Heart left ventricle (tissue), 16 donors: ENCODE data around the gene ETNK2. TPM values are rescaled to one million over a fixed set of nuclear protein-coding genes. Genes with fewer than 3 reads are reported as not detected.

Source experiments
- ATAC-seq, 4 donors: fragments of 200-7000 bp; cut with Tn5 transposase; one replicate each; pipeline ENCODE4 v1.9.1; 2020 to 2022; ENCODE audit warnings: moderate library complexity in 4 of 4, mild to moderate bottlenecking in 3 of 4, moderate number of reproducible peaks in 1 of 4
- DNase-seq, 5 donors: peaks; one replicate each; pipeline ENCODE4 v3.0.0-alpha.2; 2020
- H3K27ac ChIP-seq, 12 donors: fragments of 200-600 bp; sonication (generic) in 4 of 12; one replicate each; pipeline versions ENCODE4 v1.5.0 to v1.8.0; 2016 to 2022; ENCODE audit warnings: mild to moderate bottlenecking in 2 of 12
- H3K27me3 ChIP-seq, 9 donors: fragments of 200-600 bp; sonication (generic) in 2 of 9; one replicate each; pipeline versions ENCODE4 v1.5.1 to v1.8.0; 2016 to 2022; ENCODE audit warnings: mild to moderate bottlenecking in 3 of 9
- H3K36me3 ChIP-seq, 9 donors: fragments of 200-600 bp; sonication (generic) in 2 of 9; one replicate each; pipeline versions ENCODE4 v1.5.0 to v1.8.0; 2018 to 2022; ENCODE audit warnings: mild to moderate bottlenecking in 2 of 9
- H3K4me1 ChIP-seq, 12 donors: fragments of 200-600 bp; sonication (generic) in 4 of 12; one replicate each; pipeline versions ENCODE4 v1.5.0 to v1.8.0; 2016 to 2022; ENCODE audit warnings: mild to moderate bottlenecking in 3 of 12
- H3K4me3 ChIP-seq, 12 donors: fragments of 200-600 bp; sonication (generic) in 4 of 12; one replicate each; pipeline versions ENCODE4 v1.5.0 to v1.8.0; 2017 to 2022; ENCODE audit warnings: mild to moderate bottlenecking in 9 of 12, moderate library complexity in 4 of 12
- H3K9me3 ChIP-seq, 12 donors: fragments of 200-600 bp; sonication (generic) in 4 of 12; one replicate each; pipeline versions ENCODE4 v1.5.0 to v1.8.0; 2016 to 2022; ENCODE audit warnings: mild to moderate bottlenecking in 1 of 12
- CTCF ChIP-seq, 12 donors: fragments of 200-600 bp; sonication (generic) in 4 of 12; IDR thresholded peaks; one replicate each; pipeline versions ENCODE4 v1.5.0 to v1.8.0; 2018 to 2022; ENCODE audit warnings: antibody characterized with exemption in 12 of 12, mild to moderate bottlenecking in 5 of 12
- POLR2A ChIP-seq, 2 donors: fragments of 450-650 bp; IDR thresholded peaks; one replicate each; pipeline ENCODE4 v1.6.1; 2017; ENCODE audit warnings: antibody characterized with exemption in 2 of 2, mild to moderate bottlenecking in 2 of 2, moderate library complexity in 2 of 2
- WGBS, 4 donors: extraction: QIAGEN DNeasy Blood & Tissue Kit in 2 of 4; methylation state at CpG; one replicate each; pipeline versions ENCODE4 v1.1.5 to v1.1.7; 2013 to 2018; 5-methylcytosine and 5-hydroxymethylcytosine counted together
- intact Hi-C, 10 donors: fragments of 100-400 bp; cut with DNase I; formaldehyde crosslinking; loops; one replicate each; pipeline versions ENCODE4 v1.11.1 to v1.14.2; 2022
- polyA plus RNA-seq, 2 donors: library from polyadenylated mRNA; stranded (reverse); fragments of 200-250 nt; gene quantifications; one replicate each; pipeline ENCODE4 v1.2.3, GENCODE V29; 2013
- total RNA-seq, 9 donors: library from RNA; depleted of rRNA in 2 of 9; stranded (reverse); fragments of >200 nt in 2 of 9; fragmentation: NEBNext Ultra II Directional in 3 of 9; extraction: Animal tissue kit (Norgen Biotek cat#: 25700) in 3 of 9; gene quantifications; one replicate each; pipeline versions ENCODE4 v1.1.0 to v1.2.4, GENCODE V29; 2016 to 2023
- donor health status: ischemic (EF 13 %, LVEDD 7.1; RV severe dilation, severe dysfunction).
- donor health status: healthy with polysubstance abuse.
- donor health status: DM: no; HTN: yes; CAD: no.
- donor health status: DM: no; HTN: no; CAD: no.
- donor health status: ischemic (EF 25% LVEDD 6.9; RV normal size, moderate dysfunction).
- donor health status: ischemic (EF 25% LVEDD 5.7; RV mildly dilated, moderate dysfunction).
- donor health status: healthy.
- donor health status: DM: yes; HTN: yes; CAD: no.
- donor health status: ischemic (EF 35%, LVEDD 5.7; RV mildly dilated, moderate dysfunction).
- donor health status: nonischemic (EF 11% LVEDD 7.7; RV severe dilation, severe dysfunction).
- donor health status: DM: yes; HTN: yes; CAD: no.
- donor health status: PGD.
- donor health status: ischemic (EF 29% LVEDD 5.4; RV normal size, mild dysfunction).
- donor health status: nonischemic (EF 23%, LVEDD 6.1; RV moderate dilation, normal function).

Gene ETNK2
- total and polyA plus RNA-seq, 11 donors: 1.1 to 16.3 (median 3.0) TPM

- DNase-seq (no peak), ATAC-seq (no peak)
- 87 to 93% (median 90%) methylated on average over 3 of the region's 3 CpGs for WGBS, 4 donors
- Histone ChIP-seq H3K27me3 (peaks cover 0 to 18% (median 0%) of the 10 kb centered on the region in 9 donors), H3K4me3 (no peak overlapping the region), H3K27ac (no peak overlapping the region), H3K9me3 (peaks cover 0 to 23% (median 14%) of the 10 kb centered on the region in 12 donors), H3K4me1 (no peaks in the 10 kb centered on the region), H3K36me3 (no peaks in the 10 kb centered on the region)
- no peak for TF ChIP-seq CTCF (IDR thresholded peaks at IDR 0.05)
- no peak for TF ChIP-seq POLR2A (IDR thresholded peaks at IDR 0.05)
- intact Hi-C loops: no loop called here
Observed at GRCh38 chr1:204170494-204171155, 18.8 kb upstream of the ETNK2 start.

GRCh38 chr1:204169858-204170257 is 18.0 kb upstream of the ETNK2 start:
- no peak for DNase-seq
- intact Hi-C loops: loop anchor here in 3 of 10 donors (10.0 kb wide), 2 partner anchors 225 to 335 kb away; no protein-coding TSS in a partner anchor
- WGBS, 4 donors: 81 to 93% (median 92%) methylated on average over 4 of the region's 4 CpGs

GRCh38 chr1:204167730-204168129 is 15.9 kb upstream of the ETNK2 start:
- intact Hi-C loops: loop anchor here in 3 of 10 donors (10.0 kb wide), 2 partner anchors 227 to 337 kb away; no protein-coding TSS in a partner anchor
- Histone ChIP-seq H3K9me3 (peaks cover 0 to 23% (median 14%) of the 10 kb centered on the region in 12 donors), H3K27me3 (peaks cover 0 to 8% (median 0%) of the 10 kb centered on the region in 9 donors), H3K4me3 (no peak overlapping the region), H3K27ac (no peak overlapping the region), H3K36me3 (no peaks in the 10 kb centered on the region), H3K4me1 (no peaks in the 10 kb centered on the region)
- 79 to 92% (median 89%) methylated on average over 5 of the region's 5 CpGs for WGBS, 4 donors
- TF ChIP-seq POLR2A (IDR thresholded peaks at IDR 0.05): no peak
- no peak for TF ChIP-seq CTCF (IDR thresholded peaks at IDR 0.05)
- ATAC-seq (no peak), DNase-seq (no peak)

More at GRCh38 chr1:204169858-204170257, 18.0 kb upstream of the ETNK2 start:
- no peaks in the 10 kb centered on the region for H3K36me3 ChIP-seq
- no peaks in the 10 kb centered on the region for H3K4me1 ChIP-seq
- H3K4me3 ChIP-seq: no peak overlapping the region
- H3K27me3 ChIP-seq: peaks cover 0 to 11% (median 0%) of the 10 kb centered on the region in 9 donors
- no peak overlapping the region for H3K27ac ChIP-seq
- no peak for ATAC-seq
- H3K9me3 ChIP-seq: peaks cover 0 to 23% (median 14%) of the 10 kb centered on the region in 12 donors
- TF ChIP-seq CTCF (IDR thresholded peaks at IDR 0.05) (no peak), POLR2A (IDR thresholded peaks at IDR 0.05) (no peak)

DNA sequence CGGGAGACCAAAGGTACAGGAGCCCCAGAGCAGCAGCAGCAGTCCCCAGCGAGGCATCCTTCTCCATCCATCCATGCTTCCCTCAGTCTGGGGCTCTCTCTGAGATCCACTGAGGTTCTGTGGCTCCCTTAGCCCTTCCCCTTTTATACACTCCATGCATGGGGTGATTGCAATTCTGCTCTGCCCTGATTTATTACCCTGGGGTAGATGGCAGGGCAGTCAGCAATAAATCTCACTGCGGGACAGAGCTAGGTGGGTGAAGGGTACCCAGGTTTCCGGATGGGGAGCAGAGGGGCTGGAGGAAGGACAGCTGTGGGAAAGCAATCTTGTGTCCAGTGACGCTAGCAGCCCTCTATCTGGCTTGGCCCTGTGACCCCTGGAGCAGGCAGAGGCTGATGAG is 14.4 kb upstream of the ETNK2 start, which contains the start of gene REN:
Gene REN (minus strand): TSS at position 119 of the 400 bp plus-strand sequence. CDS start 44 bp downstream, at position 75.
- H3K4me3 ChIP-seq: no peak within 1 kb of the TSS
- ATAC-seq (no peak), DNase-seq (no peak)
- no peak within 1 kb of the TSS for H3K27ac ChIP-seq
- no peaks in the 10 kb centered on the region for H3K36me3 ChIP-seq
- peaks cover 0 to 8% (median 0%) of the 10 kb centered on the region in 9 donors for H3K27me3 ChIP-seq
- peaks cover 0 to 23% (median 14%) of the 10 kb centered on the region in 12 donors for H3K9me3 ChIP-seq
- intact Hi-C loops: loop anchor here in 3 of 10 donors (10.0 kb wide), 2 partner anchors 229 to 339 kb away; no protein-coding TSS in a partner anchor
- TF ChIP-seq POLR2A (IDR thresholded peaks at IDR 0.05) (no peak), CTCF (IDR thresholded peaks at IDR 0.05) (no peak)
- H3K4me1 ChIP-seq: no peaks in the 10 kb centered on the region
- 65 to 76% (median 74%) methylated on average over 5 of the region's 5 CpGs for WGBS, 4 donors
